GM23338 (cell line): Measurements from ENCODE around the gene BCAP31. TPM values are rescaled to one million over a fixed set of nuclear protein-coding genes. Genes with fewer than 3 reads are reported as not detected.

ENCODE experiments used
- ATAC-seq: fragments of 200-7000 bp; cut with Tn5 transposase; 3 replicates; pipeline ENCODE4 v1.9.1; 2020
- DNase-seq: peaks from one replicate; pipeline ENCODE4 v3.0.0-alpha.2; 2015; ENCODE audit warnings: low spot score
- H2AFZ ChIP-seq: fragments of 200-600 bp; sonication (generic); 2 replicates; pipeline ENCODE4 v1.8.0; 2016; ENCODE audit warnings: antibody characterized with exemption, mild to moderate bottlenecking, moderate library complexity
- H3F3A ChIP-seq: fragments of 200-600 bp; sonication (generic); replicated peaks from 2 replicates; pipeline ENCODE4 v1.8.0; 2017; ENCODE audit warnings: antibody characterized with exemption, mixed run types, low read depth
- H3K27ac ChIP-seq: fragments of 200-600 bp; sonication (generic); 2 replicates; pipeline ENCODE4 v1.6.1; 2016; ENCODE audit warnings: low read depth
- H3K27me3 ChIP-seq: fragments of 200-600 bp; sonication (generic); 2 replicates; pipeline ENCODE4 v1.8.0; 2016; ENCODE audit warnings: mild to moderate bottlenecking, mixed run types, moderate library complexity; ENCODE audit not compliant: insufficient read depth
- H3K36me3 ChIP-seq: fragments of 200-600 bp; sonication (generic); 2 replicates; pipeline ENCODE4 v1.8.0; 2016; ENCODE audit warnings: mild to moderate bottlenecking; ENCODE audit not compliant: insufficient read depth
- H3K4me1 ChIP-seq: fragments of 200-600 bp; sonication (generic); 2 replicates; pipeline ENCODE4 v1.8.0; 2016; ENCODE audit warnings: mild to moderate bottlenecking, moderate library complexity; ENCODE audit not compliant: insufficient read depth
- H3K4me2 ChIP-seq: fragments of 200-600 bp; sonication (generic); 2 replicates; pipeline ENCODE4 v1.7.1; 2017; ENCODE audit warnings: mixed run types
- H3K4me3 ChIP-seq: fragments of 200-600 bp; sonication (generic); 2 replicates; pipeline ENCODE4 v1.6.1; 2016; ENCODE audit warnings: mixed run types
- H3K79me2 ChIP-seq: fragments of 200-600 bp; sonication (generic); replicated peaks from 2 replicates; pipeline ENCODE4 v1.8.0; 2017; ENCODE audit warnings: mild to moderate bottlenecking; ENCODE audit not compliant: insufficient read depth
- H3K9me2 ChIP-seq: fragments of 200-600 bp; sonication (generic); 2 replicates; pipeline ENCODE4 v1.8.0; 2017; ENCODE audit not compliant: insufficient read depth
- H4K20me1 ChIP-seq: fragments of 200-600 bp; sonication (generic); replicated peaks from 2 replicates; pipeline ENCODE4 v1.8.0; 2017; ENCODE audit warnings: mild to moderate bottlenecking; ENCODE audit not compliant: insufficient read depth
- H3K27ac Mint-ChIP-seq: 2 replicates; pipeline ENCODE4 v1.8.0; 2020; ENCODE audit warnings: inconsistent platforms, mild to moderate bottlenecking, moderate library complexity, mixed read lengths
- H3K27me3 Mint-ChIP-seq: 3 replicates; pipeline ENCODE4 v1.8.0; 2022; ENCODE audit warnings: low read depth, mild to moderate bottlenecking, moderate library complexity, mixed read lengths, inconsistent platforms; ENCODE audit not compliant: insufficient read depth, poor library complexity
- H3K36me3 Mint-ChIP-seq: 3 replicates; pipeline ENCODE4 v1.8.0; 2021; ENCODE audit warnings: low read depth, mild to moderate bottlenecking, inconsistent platforms, moderate library complexity, mixed read lengths
- H3K4me1 Mint-ChIP-seq: 3 replicates; pipeline ENCODE4 v1.8.0; 2020; ENCODE audit warnings: mild to moderate bottlenecking, inconsistent platforms, mixed read lengths
- H3K4me3 Mint-ChIP-seq: 3 replicates; pipeline ENCODE4 v1.8.0; 2021; ENCODE audit warnings: moderate library complexity, mild to moderate bottlenecking, inconsistent platforms, mixed read lengths
- H3K9me3 Mint-ChIP-seq: 3 replicates; pipeline ENCODE4 v1.8.0; 2020; ENCODE audit warnings: moderate library complexity, mild to moderate bottlenecking, inconsistent platforms, mixed read lengths
- CTCF ChIP-seq, 2 experiments: fragments of 200-600 bp in 1 of 2; sonication (generic) in 1 of 2; conservative IDR thresholded peaks; 2 replicates each; pipeline versions ENCODE4 v1.5.1 to v1.6.1; 2016 to 2017; ENCODE audit warnings: antibody characterized with exemption in 2 of 2, low read depth in 2 of 2, mild to moderate bottlenecking in 2 of 2, moderate library complexity in 1 of 2
- ETS1 ChIP-seq: IDR thresholded peaks from 2 replicates; pipeline ENCODE4 v1.6.1; 2016; ENCODE audit warnings: antibody characterized with exemption
- EZH2 ChIP-seq: fragments of 200-600 bp; sonication (generic); IDR thresholded peaks from one replicate; pipeline ENCODE4 v1.8.0; 2017; ENCODE audit warnings: antibody characterized with exemption, mild to moderate bottlenecking, low read depth; ENCODE audit not compliant: unreplicated experiment
- JUNB ChIP-seq: IDR thresholded peaks from one replicate; pipeline ENCODE4 v1.6.1; 2016; ENCODE audit warnings: antibody characterized with exemption; ENCODE audit not compliant: unreplicated experiment
- NANOG ChIP-seq: IDR thresholded peaks from 2 replicates; pipeline ENCODE4 v1.6.1; 2016; ENCODE audit warnings: antibody characterized with exemption, borderline replicate concordance
- POLR2AphosphoS5 ChIP-seq: IDR thresholded peaks from 2 replicates; pipeline ENCODE4 v1.6.1; 2016; ENCODE audit warnings: antibody characterized with exemption, low read depth
- ZNF114 ChIP-seq: fragments of 250-450 bp; sonication (Bioruptor Pico); IDR thresholded peaks from 2 replicates; pipeline ENCODE4 v1.5.0; 2020; ENCODE audit warnings: mild to moderate bottlenecking, moderate library complexity
- ZNF331 ChIP-seq: fragments of 250-450 bp; sonication (Bioruptor Pico); IDR thresholded peaks from 2 replicates; pipeline ENCODE4 v1.5.0; 2020; ENCODE audit warnings: low read depth, mild to moderate bottlenecking, moderate library complexity
- polyA plus RNA-seq: library from polyadenylated mRNA; unstranded; fragments of >200 nt; fragmentation: Nextera tagmentation; extraction: Ambion mirVana; gene quantifications from 2 replicates; pipeline ENCODE4 v1.2.1, GENCODE V29; 2016
- total RNA-seq: library from RNA; depleted of rRNA; stranded (reverse); fragments of >200 nt; shearing (Covaris generic); gene quantifications from 2 replicates; pipeline ENCODE4 v1.2.3, GENCODE V29; 2014

Gene BCAP31
- total and polyA plus RNA-seq, 2 experiments from 2014 or later: 85.0 to 145 TPM

- H3K27ac Mint-ChIP-seq: no peak overlapping the region
- Histone ChIP-seq H3K4me1 (no peaks in the 10 kb centered on the region), H2AFZ (no peak overlapping the region), H3K4me3 (no peak overlapping the region), H4K20me1 (peaks cover 3% of the 10 kb centered on the region; the same call in 1 of the 2 replicates), H3K4me2 (no peak overlapping the region), H3K36me3 (no peaks in the 10 kb centered on the region), H3F3A (no peaks in the 10 kb centered on the region), H3K27ac (no peak overlapping the region), H3K9me2 (no peaks in the 10 kb centered on the region), H3K79me2 (0 out of 2 replicates have a peak, but pooled peaks cover 2% of the 10 kb centered on the region), H3K27me3 (no peaks in the 10 kb centered on the region)
- TF ChIP-seq CTCF (conservative IDR thresholded peaks at IDR 0.05; ENCODE audit: low read depth in 2 of 2) (no peak), ETS1 (no peak), ZNF331 (CRISPR knock-in tag) (no peak), NANOG (no peak), JUNB (no peak), ZNF114 (CRISPR knock-in tag) (no peak)
- H3K9me3 Mint-ChIP-seq: no peaks in the 10 kb centered on the region
- peaks cover 1% of the 10 kb centered on the region for H3K27me3 Mint-ChIP-seq
- no peaks in the 10 kb centered on the region for H3K4me1 Mint-ChIP-seq
- ATAC-seq (no peak), DNase-seq (no peak)
- peaks cover 51% of the 10 kb centered on the region for H3K36me3 Mint-ChIP-seq
- H3K4me3 Mint-ChIP-seq: no peak overlapping the region
Observed at GRCh38 chrX:153714256-153714655, 9.9 kb downstream of the BCAP31 start.

- Histone ChIP-seq H3F3A (no peaks in the 10 kb centered on the region), H2AFZ (no peak overlapping the region), H4K20me1 (no peaks in the 10 kb centered on the region; the same call in 1 of the 2 replicates), H3K27ac (no peak overlapping the region), H3K9me2 (no peaks in the 10 kb centered on the region), H3K4me2 (no peak overlapping the region), H3K4me1 (no peaks in the 10 kb centered on the region), H3K27me3 (no peaks in the 10 kb centered on the region), H3K79me2 (no peaks in the 10 kb centered on the region), H3K36me3 (no peaks in the 10 kb centered on the region), H3K4me3 (no peak overlapping the region)
- TF ChIP-seq POLR2AphosphoS5: no peak
- TF ChIP-seq NANOG: no peak
- no peak for TF ChIP-seq JUNB
- no peak for TF ChIP-seq EZH2
- no peak for TF ChIP-seq CTCF (conservative IDR thresholded peaks at IDR 0.05; ENCODE audit: low read depth in 2 of 2)
- peaks cover 29% of the 10 kb centered on the region for H3K36me3 Mint-ChIP-seq
- H3K27ac Mint-ChIP-seq: no peak overlapping the region
- DNase-seq (no peak), ATAC-seq (no peak)
- H3K9me3 Mint-ChIP-seq: no peaks in the 10 kb centered on the region; the same call in 2 of the 3 replicates
- no peak overlapping the region for H3K4me3 Mint-ChIP-seq
- H3K4me1 Mint-ChIP-seq: peaks cover 9% of the 10 kb centered on the region
- peaks cover 1% of the 10 kb centered on the region for H3K27me3 Mint-ChIP-seq
Observed at GRCh38 chrX:153709726-153710674, 14.2 kb downstream of the BCAP31 start.
